GM10266 (cell line): ENCODE results near the gene SMIM20.

Experiments
- DNase-seq: peaks from one replicate; pipeline ENCODE4 v3.0.0; 2012; ENCODE audit errors: extremely low spot score
- CTCF ChIP-seq: IDR thresholded peaks from 2 replicates; pipeline ENCODE4 v1.5.1; 2012; ENCODE audit warnings: mild to moderate bottlenecking, low read depth; ENCODE audit not compliant: control insufficient read depth, insufficient read depth; ENCODE audit errors: missing control alignments

SMIM20 gene

GRCh38 chr4:25927361-25928195 is 13.6 kb downstream of the SMIM20 start:
- TF ChIP-seq CTCF, result no peak
- no peak for DNase-seq

GRCh38 chr4:25928379-25929297 is 14.6 kb downstream of the SMIM20 start:
- no peak for DNase-seq
- TF ChIP-seq CTCF, result no peak

- no peak for DNase-seq
- no peak for TF ChIP-seq CTCF
Measured at GRCh38 chr4:25929298-25929686, 15.3 kb downstream of the SMIM20 start.

- DNase-seq, result no peak
- no peak for TF ChIP-seq CTCF
Measured at GRCh38 chr4:25930731-25931354, 16.8 kb downstream of the SMIM20 start.

- no peak for DNase-seq
- no peak for TF ChIP-seq CTCF
Measured at GRCh38 chr4:25936696-25937095, 22.7 kb downstream of the SMIM20 start.

GRCh38 chr4:25937801-25938200 is 23.8 kb downstream of the SMIM20 start:
- no peak for DNase-seq
- no peak for TF ChIP-seq CTCF

GRCh38 chr4:25938366-25938765 is 24.3 kb downstream of the SMIM20 start:
- DNase-seq, result no peak
- TF ChIP-seq CTCF, result no peak
